Measurements from ENCODE around the gene ITGA5.

ITGA5 gene

GRCh38 chr12:54409267-54409666 lies 9.8 kb downstream of the ITGA5 start:
- H3K9me3 ChIP-seq = no peaks in the 10 kb centered on the region
- H3K4me1 ChIP-seq (ENCODE audit: control insufficient read depth in 1 of 2, insufficient read depth in 1 of 2, low read depth in 1 of 2, low read length in 1 of 2) = peaks cover 48 to 55% of the 10 kb centered on the region in 2 experiments
- peaks cover 73% of the 10 kb centered on the region for H3K36me3 ChIP-seq
- no peak for TF ChIP-seq CTCF (IDR thresholded peaks at IDR 0.05)
- no peak overlapping the region for H3K4me3 ChIP-seq (ENCODE audit: low read depth in 1 of 2, low read length in 1 of 2)
- peak overlapping the region; percentile 29 for H3K27ac ChIP-seq
- H3K27me3 ChIP-seq = no peaks in the 10 kb centered on the region

- peaks cover 92% of the 10 kb centered on the region for H3K36me3 ChIP-seq
- TF ChIP-seq CTCF (IDR thresholded peaks at IDR 0.05) = no peak
Observed at GRCh38 chr12:54407183-54407905, 11.7 kb downstream of the ITGA5 start.

GRCh38 chr12:54405573-54405972 lies 13.5 kb downstream of the ITGA5 start:
- Histone ChIP-seq H3K4me1 (ENCODE audit: control insufficient read depth in 1 of 2, insufficient read depth in 1 of 2, low read depth in 1 of 2, low read length in 1 of 2) (peaks cover 14 to 19% of the 10 kb centered on the region in 2 experiments), H3K27me3 (no peaks in the 10 kb centered on the region), H3K9me3 (no peaks in the 10 kb centered on the region), H3K27ac (no peak overlapping the region), H3K4me3 (ENCODE audit: low read depth in 1 of 2, low read length in 1 of 2) (no peak overlapping the region), H3K36me3 (peaks cover 98% of the 10 kb centered on the region)
- no peak for TF ChIP-seq CTCF (IDR thresholded peaks at IDR 0.05)

More at GRCh38 chr12:54407183-54407905, 11.7 kb downstream of the ITGA5 start:
- Histone ChIP-seq H3K4me3 (ENCODE audit: low read depth in 1 of 2, low read length in 1 of 2) (no peak overlapping the region), H3K27me3 (no peaks in the 10 kb centered on the region), H3K27ac (peak overlapping the region; percentile 63), H3K9me3 (no peaks in the 10 kb centered on the region), H3K4me1 (ENCODE audit: control insufficient read depth in 1 of 2, insufficient read depth in 1 of 2, low read depth in 1 of 2, low read length in 1 of 2) (peaks cover 31 to 37% of the 10 kb centered on the region in 2 experiments)

DNA sequence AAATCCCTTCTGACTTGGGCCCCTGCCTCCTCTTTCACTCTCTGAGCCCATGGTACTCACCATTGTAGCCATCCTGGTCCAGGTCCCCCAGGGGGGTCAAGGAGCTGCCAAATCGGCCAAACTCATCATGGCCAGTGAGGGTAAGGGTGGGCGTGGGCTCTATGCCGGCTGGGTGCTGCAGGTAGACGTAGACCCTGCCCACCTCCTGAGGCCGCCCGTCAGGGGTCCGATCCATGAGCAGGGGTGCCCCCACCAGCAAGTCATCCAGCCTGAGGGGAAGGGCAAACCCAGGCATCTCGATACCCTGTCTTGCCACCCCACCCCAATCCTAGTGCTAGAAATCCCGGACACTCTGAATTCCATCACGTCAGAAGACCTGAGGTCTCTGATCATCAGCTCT lies 14.0 kb downstream of the ITGA5 start:
- Histone ChIP-seq H3K9me3 (no peaks in the 10 kb centered on the region), H3K4me1 (ENCODE audit: control insufficient read depth in 1 of 2, insufficient read depth in 1 of 2, low read depth in 1 of 2, low read length in 1 of 2) (peaks cover 9 to 15% of the 10 kb centered on the region in 2 experiments), H3K27ac (no peak overlapping the region), H3K36me3 (peaks cover 100% of the 10 kb centered on the region), H3K27me3 (no peaks in the 10 kb centered on the region), H3K4me3 (ENCODE audit: low read depth in 1 of 2, low read length in 1 of 2) (no peak overlapping the region)
- TF ChIP-seq CTCF (IDR thresholded peaks at IDR 0.05) = no peak

- Histone ChIP-seq H3K27ac (peak overlapping the region; percentile 43), H3K27me3 (no peaks in the 10 kb centered on the region), H3K36me3 (peaks cover 100% of the 10 kb centered on the region), H3K4me1 (ENCODE audit: control insufficient read depth in 1 of 2, insufficient read depth in 1 of 2, low read depth in 1 of 2, low read length in 1 of 2) (peaks cover 6 to 13% of the 10 kb centered on the region in 2 experiments), H3K4me3 (ENCODE audit: low read depth in 1 of 2, low read length in 1 of 2) (no peak overlapping the region), H3K9me3 (no peaks in the 10 kb centered on the region)
- TF ChIP-seq CTCF (IDR thresholded peaks at IDR 0.05) = peak; percentile 94
Observed at GRCh38 chr12:54404061-54405004, 14.7 kb downstream of the ITGA5 start.
